DMS79 treated with DMSO at 0.1 percent for 48 hours (cell line): ENCODE measurements around the gene RTN4R.
"Not testable (repeated sequence)": the region's sequence is repeated elsewhere in the genome, so short reads cannot be mapped to it uniquely, and the experiment has no call there.

Experiments
- DNase-seq: peaks from one replicate; lab custom pipeline; 2025; lab: John Stamatoyannopoulos, UW

The RTN4R gene

DNA sequence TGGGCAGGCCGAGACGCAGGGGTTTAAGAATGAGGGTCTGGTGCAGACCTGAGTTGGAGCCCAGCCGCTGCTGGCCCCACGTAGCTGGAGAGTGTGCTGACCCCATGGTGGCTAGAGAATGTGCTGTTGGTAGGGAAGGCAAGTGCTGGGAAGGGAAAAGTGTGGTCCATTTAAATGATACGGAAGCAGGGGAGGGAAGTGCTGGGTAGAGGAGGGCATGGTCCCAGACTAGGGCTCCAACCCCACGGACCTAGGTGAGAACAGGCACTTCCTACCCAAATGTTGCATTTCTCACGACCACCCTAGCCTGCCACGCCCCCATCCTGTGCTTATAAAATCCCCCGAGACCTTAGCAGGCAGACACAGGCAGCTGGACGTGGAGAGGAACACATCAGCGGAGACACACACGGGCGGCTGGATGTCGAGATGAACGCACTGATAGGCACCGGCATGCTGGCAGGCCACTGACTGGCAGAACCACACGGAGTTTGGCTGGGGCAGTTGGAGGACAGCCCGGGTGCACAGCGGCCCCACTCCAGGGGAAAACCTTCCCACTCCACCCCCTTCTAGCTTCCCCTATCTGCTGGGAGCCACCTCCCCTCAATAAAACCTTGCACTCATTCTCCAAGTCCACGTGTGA lies 18.8 kb upstream of the RTN4R start:
- not testable (repeated sequence) for DNase-seq

GRCh38 chr22:20286312-20286660 lies 18.2 kb upstream of the RTN4R start:
- DNase-seq, result not testable (repeated sequence)

GRCh38 chr22:20285473-20286311 lies 17.6 kb upstream of the RTN4R start:
- not testable (repeated sequence) for DNase-seq

- DNase-seq, result no peak
These were observed 16.5 kb upstream of the RTN4R start for GRCh38 chr22:20284471-20285086.

DNA sequence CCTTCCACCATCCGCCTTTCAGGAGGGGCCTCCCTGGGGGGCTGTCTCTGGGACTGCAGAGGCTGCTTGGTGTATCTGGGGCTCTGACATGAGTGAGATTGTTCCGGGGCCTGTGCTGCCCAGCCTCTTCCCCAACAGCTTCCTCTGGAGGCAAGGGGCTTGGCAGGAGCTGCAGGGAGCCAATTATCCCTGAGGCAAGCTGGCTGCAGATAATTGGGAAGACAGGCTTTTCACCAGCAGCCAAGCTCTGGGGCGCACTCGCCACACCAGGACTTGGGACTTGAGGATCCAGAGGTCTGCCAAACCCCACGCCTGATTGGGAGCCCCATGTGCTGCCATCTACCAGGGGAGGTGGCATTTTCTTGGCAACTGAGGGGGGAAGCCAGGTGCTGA lies 15.6 kb upstream of the RTN4R start:
- DNase-seq, result no peak

DNA sequence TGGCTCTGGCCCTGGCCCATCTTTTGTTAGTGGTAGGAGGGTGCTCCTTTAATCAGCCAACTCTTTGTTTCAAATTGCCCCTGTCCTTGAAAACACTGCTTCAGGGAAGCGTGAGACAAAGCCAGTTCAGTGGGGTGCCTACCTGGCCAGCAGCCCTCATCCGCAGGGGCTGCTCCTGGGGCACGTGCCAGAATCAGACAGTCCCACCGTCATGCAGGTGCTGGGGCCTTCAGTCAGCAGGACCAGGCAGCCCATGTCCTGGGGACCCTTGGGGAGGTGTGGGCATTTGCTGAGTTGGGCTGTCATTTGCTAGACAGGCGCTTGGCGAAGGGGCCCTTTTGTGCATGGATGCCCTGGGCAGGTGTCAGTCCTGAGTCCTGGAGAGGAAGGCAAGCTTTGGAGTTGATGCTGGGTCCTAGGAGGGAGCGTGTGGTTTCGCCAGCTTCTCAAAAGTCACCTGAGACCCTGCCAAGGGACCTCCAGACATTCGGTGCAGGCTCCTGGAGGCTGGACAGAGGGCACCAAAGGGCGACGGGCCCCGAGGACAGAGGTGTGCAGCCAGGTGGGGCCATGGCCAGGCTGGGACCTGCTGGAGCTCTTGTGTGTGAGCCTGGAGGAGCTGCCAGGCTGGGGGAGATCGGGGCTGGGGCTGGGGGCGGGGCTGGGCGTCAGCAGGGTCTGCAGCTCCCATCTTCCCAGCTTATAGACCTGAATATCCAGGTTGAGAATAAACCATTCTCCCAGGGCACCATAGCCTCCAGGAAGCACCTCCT lies 15.0 kb upstream of the RTN4R start:
- no peak for DNase-seq

DNA sequence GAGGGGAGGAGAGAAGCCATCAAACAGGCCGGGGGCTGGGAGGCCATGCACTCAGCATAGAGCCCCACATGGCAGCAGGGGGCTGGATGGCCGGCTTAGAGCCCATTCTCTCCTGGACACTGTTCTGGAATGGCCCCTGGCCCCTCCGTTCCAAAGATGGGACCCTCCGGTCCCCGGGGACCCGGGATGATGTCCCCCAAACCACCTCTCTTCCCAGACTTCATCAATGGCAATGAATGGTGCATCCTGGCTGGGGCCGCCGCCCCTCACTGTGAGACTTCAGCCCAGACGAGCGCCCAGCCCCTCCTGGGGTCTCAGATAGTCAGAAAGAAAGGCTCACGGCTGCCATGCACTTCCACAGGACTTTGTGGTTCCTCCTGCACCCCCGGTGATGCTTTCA lies 13.8 kb upstream of the RTN4R start:
- no peak for DNase-seq

DNA sequence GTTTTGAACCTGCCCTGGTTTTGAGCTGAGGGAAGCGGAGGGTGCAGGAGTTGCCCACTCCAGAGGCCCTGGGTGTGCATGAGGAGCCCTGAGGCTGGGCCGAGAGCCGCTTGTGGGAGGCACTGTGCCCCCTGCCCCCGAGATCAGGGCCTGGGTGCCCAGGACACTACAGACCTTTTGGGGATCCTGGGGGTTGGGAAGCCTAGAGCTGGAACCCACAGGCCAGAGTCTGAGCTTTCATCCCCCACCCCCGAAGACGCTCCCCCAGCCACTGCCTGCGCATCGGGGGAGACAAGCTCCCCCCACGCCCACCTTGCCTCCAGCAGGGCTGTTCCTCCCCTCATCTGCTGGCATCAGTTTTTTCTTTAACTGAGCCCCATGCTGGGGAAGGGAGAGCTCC lies 13.4 kb upstream of the RTN4R start:
- DNase-seq, result not testable (repeated sequence)

GRCh38 chr22:20280866-20281265 lies 12.7 kb upstream of the RTN4R start:
- no peak for DNase-seq

DNA sequence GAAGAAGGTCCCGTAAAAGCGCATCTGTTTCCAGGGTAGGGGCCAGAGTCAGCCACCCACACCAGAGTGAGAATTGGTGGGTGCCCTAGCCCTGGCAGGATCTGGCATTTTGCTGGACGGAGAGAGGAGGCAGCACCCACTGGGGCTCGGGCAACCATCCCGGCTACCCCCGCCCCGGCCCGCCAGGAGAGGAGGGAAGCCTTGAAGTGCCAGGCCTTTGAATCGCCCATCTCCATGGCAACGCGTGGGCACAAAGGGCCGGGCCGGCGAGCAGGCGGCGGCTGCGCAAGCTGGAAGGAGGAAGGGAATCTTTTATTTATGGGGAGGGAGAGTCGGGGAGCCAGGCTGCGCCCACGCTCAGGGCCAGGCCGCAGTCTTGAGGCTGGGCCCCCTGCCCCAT lies 12.0 kb upstream of the RTN4R start:
- not testable (repeated sequence) for DNase-seq

DNA sequence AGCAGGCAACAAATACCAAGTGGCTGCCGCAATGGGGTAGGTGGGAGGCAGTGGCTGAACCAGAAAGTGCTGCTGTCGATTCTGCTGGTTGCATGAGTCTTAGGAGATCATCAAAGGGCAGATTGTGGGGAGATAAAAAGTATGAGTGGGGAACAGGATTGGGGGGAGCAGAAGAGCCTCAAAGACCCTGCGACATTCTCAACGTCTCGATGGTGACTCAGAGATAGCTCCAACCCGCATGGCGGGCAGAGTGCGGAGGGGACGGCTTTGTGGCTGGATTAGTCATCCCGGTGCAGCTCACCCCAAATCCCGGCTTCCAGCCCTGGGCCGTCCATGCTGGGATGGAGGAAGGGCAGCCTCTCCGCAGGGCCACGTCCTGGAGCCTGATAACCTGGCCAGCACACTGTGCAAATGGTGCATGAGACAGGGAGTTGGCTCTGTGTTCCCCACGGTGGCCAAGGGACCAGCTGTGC lies 11.6 kb upstream of the RTN4R start:
- DNase-seq, result no peak

GRCh38 chr22:20278726-20279490 lies 10.8 kb upstream of the RTN4R start:
- DNase-seq, result not testable (repeated sequence)

GRCh38 chr22:20277936-20278635 lies 10.0 kb upstream of the RTN4R start:
- not testable (repeated sequence) for DNase-seq

DNA sequence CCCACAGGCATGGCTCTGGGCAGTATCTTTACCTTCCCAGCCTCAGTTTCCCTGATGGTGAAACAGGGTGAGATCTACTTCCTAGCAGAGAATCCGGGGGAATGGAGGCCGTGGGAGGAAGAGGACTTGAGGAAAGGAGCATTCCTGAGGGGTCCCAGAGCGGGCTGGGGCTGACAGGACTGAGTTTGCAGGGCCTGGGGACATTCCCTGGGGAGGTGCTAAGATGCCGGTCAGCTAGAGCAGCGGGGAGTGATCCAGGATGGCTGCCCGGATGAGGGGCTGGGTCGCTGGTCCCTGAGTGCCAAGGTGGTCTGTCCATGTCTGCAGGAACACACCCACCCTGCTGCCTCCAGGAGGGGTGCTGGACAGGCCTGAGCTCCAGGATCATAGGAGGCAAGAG lies 8.3 kb upstream of the RTN4R start:
- no peak for DNase-seq

DNA sequence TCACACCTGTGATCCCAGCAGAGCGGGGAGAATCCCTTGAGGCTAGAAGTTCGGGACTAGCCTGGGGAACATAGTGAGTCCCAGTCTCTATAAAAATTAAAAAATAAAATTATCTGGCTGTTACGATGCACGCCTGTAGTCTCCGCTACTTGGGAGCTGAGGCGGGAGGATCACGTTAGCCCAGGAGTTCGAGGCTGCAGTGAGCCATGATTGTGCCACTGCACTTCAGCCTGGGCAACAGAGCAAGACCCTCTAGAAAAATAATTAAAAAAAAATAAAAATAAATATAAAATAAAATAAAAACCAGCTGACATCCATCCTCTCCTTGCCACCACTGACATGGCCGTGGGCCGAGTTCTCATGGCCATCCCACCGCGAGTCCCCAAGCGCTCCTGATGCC lies 7.7 kb upstream of the RTN4R start:
- DNase-seq, result no peak

GRCh38 chr22:20275325-20275724 lies 7.2 kb upstream of the RTN4R start:
- not testable (repeated sequence) for DNase-seq

GRCh38 chr22:20274374-20274773 lies 6.3 kb upstream of the RTN4R start:
- DNase-seq, result not testable (repeated sequence)

DNA sequence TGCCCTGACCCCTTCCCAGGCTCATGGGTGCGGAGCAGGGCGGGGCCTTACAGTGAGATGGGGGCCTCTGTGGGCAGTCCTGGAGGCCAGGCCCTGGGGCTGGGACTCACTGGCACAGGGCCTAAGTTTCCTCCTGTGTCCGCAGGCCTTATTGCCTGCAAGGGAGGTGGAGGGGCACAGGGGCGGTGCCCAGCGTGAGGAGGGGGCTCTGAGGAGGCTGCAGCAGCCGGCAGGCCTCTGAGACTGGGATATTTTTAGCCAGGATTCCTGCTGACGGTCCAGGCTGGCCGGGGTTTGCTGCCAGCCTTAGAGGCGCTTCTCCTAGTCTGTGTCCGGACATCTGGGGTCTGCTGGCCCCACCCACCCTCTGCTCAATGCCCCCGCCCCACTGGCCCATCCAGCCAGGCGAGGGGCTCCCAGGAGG lies 5.7 kb upstream of the RTN4R start:
- DNase-seq, result no peak

DNA sequence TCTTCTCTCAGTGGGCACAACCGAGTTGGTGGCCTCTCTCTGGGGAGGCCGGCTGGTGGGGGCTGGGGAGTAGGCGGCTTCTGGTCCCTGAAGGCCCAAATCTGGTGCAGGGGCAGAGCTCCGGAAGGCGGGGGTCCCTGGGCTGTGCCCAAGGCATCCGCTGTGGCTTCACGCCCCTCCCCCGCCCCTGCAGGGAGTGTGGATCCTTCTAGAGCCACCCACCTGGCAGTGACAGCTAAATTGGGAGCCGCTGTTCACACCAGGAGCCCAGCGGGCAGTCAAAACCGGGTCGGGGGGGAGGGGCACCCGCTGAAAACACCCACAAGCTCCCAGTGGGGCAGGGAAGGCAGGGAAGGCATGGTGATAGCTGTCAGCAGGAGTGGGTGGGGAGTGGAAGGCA lies 4.6 kb upstream of the RTN4R start:
- DNase-seq, result no peak

GRCh38 chr22:20272174-20272573 lies 4.1 kb upstream of the RTN4R start:
- DNase-seq, result no peak
